Measurements from ENCODE around the gene DCLK2.

The DCLK2 gene

DNA sequence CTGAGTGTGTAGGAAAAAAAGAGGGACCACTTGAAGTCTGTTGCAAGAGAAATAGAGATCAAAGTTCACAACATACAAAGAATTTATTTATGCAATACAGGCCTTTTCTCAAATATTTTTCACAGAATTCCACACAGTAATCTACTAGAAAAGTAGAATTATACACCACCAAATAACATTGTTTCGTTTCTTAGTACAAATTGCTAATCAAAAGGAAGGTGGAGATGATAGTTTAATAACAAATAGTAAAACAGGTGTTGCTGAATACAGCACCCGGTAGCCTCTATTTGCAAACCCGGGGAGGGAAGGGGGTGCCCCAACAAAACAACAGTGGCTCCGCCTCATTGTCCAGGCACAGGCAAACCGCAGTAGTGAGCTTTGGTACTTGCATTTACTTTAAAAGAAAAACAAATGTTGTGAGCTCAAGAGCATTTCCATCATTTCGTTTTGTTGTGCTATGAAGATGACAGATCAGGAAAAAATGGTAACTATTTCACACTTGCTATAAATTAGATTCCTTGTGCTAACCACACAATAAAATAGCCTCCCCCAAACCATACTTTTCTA lies 186.4 kb downstream of the DCLK2 start:
- no peak for DNase-seq (ENCODE audit: low read depth)

GRCh38 chr4:150265806-150266205 lies 187.6 kb downstream of the DCLK2 start:
- no peak for DNase-seq (ENCODE audit: low read depth)

DNA sequence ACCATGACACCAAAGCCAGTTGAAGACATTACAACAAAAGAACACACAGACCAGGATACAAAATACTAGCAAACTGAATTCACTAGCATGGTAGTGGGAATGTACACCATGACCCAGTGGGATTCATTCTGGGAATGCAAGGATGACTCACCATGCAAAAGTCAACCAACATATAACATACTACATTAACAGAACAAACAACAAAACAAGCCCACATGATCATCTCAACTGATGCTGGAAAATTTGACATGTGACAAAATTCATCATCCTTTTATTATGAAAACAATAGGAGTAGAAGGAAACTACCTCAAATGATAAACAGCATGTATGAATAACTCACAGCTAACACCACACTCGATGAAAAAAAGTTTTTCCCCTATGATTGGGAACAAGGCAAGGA lies 190.2 kb downstream of the DCLK2 start:
- peak; percentile 13 for DNase-seq (ENCODE audit: low read depth)

DNA sequence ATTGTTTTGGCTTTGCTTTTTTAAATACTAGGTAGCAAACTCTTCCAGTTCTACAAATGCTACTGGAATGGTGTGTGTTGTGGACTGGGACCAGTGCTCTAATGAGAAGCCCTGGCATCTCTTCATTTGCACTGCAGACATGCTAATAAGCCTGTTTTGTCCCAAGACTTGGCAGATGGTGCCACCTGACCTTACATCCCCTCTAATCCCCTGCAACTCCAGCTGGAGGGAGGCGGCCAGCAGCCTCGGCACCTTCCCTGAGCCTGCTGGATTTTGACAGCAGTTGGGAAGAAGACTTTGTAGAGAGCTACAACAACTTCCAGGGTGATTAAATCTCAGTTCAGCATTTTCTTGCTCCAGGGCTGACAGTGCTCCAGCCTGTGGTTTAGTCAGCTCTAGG lies 200.0 kb downstream of the DCLK2 start:
- DNase-seq (ENCODE audit: low read depth): no peak

- DNase-seq (ENCODE audit: low read depth): peak; percentile 26
These were observed 202.0 kb downstream of the DCLK2 start for GRCh38 chr4:150280081-150280895.

DNA sequence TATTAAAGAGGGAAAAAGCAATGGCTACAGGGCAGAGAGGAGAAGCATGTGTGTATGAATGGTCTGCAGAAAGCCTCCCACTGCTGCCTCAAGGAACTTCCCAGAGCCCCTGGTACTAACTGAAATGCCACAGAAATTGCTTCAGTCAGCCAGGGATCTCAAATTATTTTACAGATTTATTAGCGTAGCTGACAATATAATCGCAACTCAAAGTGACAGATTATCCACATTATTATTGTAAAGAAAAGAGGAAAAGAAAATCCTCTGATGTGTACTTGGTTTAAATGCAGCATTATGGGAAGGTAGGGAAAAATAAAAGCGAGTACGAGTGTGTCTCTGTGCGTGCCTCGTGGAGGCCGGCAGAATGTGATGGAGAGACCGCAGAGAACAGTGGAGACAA lies 202.7 kb downstream of the DCLK2 start:
- DNase-seq (ENCODE audit: low read depth): no peak

DNA sequence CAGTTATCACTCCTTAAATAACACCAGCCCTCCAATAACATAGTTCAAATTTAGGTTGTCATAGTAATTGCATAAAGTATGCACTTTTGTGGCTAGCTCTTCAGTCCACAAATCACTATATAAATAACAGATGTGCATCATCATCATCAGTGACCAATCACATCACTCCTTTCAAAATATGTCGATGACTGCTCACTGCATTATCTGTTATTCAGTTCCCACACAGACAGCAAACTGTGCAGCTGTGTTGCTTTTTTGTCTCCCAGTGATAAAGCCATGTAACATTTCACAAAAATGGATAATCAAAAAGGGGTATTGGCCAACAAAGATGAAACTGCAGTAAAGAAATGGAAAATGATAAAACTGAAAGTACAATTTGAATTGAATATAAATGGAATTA lies 205.4 kb downstream of the DCLK2 start:
- peak; percentile 83 for DNase-seq (ENCODE audit: low read depth)

DNA sequence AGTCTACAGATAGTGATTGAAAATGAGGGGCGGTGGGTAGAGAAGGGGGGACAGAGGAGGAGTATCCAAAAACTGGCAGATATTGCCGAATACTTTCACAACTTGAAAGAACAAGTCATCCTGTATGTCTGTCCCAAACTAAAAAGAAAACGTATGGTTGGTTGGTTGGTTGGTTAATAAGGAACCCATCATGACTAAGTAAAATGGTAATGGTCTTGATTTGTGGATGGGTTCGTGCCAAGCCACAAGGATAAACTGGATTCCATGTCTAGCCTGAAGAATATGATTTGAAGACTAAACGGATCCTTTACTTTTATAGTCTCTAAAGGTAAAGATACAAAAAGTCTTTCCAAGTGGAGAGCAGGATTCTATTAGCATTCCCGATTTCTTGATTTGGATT lies 208.4 kb downstream of the DCLK2 start:
- no peak for DNase-seq (ENCODE audit: low read depth)

DNA sequence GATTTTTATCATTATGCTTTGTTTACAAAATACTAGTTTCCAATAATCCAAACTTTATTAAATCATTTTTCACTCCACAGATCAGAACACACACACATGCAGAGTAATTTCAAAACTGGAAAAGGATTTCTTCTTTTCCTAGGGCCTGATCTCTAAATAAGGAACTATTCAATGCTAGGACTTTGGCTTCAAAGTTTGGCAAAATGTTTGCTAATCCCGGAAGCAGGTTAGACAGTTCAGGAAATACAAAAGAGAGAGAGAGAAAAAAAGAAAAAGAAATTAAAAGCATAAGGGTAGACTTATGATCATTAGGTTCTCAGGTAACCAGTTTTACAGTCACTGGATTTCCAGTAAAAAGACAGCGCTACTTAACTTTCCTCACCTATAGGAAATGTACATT lies 211.0 kb downstream of the DCLK2 start:
- no peak for DNase-seq (ENCODE audit: low read depth)

GRCh38 chr4:150289881-150290280 lies 211.6 kb downstream of the DCLK2 start:
- no peak for DNase-seq (ENCODE audit: low read depth)

- DNase-seq (ENCODE audit: low read depth): peak; percentile 64
These were observed 219.7 kb downstream of the DCLK2 start for GRCh38 chr4:150297861-150298474.

DNA sequence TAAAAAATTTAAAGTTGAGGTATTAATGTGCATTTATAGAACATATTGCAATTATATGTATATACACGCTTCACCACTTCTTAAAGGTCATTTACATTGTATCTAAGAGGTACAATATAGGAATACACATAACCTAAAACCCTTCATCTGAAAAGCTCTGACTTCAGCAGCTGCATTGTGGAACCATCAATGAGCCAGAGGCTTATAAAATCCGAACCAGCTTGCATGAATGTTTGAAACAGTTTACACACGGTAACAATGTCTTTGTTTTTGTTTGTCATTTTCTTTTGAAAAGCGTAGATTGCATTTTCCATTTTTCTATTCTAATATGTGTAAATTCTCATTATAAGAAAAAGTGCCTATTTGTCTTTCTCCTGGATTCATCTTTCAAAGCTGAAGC lies 221.6 kb downstream of the DCLK2 start:
- no peak for DNase-seq (ENCODE audit: low read depth)

- DNase-seq (ENCODE audit: low read depth): peak; percentile 85
These were observed 224.3 kb downstream of the DCLK2 start for GRCh38 chr4:150302553-150302952.

- peak; percentile 35 for DNase-seq (ENCODE audit: low read depth)
These were observed 227.8 kb downstream of the DCLK2 start for GRCh38 chr4:150305995-150306394.

GRCh38 chr4:150306719-150307118 lies 228.5 kb downstream of the DCLK2 start:
- no peak for DNase-seq (ENCODE audit: low read depth)

Measured in fibroblast of the conjunctiva (primary cell).